T-helper 2 cell (primary cell): ENCODE measurements around the gene HMGXB3.
"Not testable (repeated sequence)": the region's sequence is repeated elsewhere in the genome, so short reads cannot be mapped to it uniquely, and the experiment has no call there.

Experiments used
- DNase-seq, 5 experiments: peaks; one replicate each; pipeline versions ENCODE4 v3.0.0 to v3.0.0-alpha.2; 2012 to 2022

HMGXB3 gene

DNA sequence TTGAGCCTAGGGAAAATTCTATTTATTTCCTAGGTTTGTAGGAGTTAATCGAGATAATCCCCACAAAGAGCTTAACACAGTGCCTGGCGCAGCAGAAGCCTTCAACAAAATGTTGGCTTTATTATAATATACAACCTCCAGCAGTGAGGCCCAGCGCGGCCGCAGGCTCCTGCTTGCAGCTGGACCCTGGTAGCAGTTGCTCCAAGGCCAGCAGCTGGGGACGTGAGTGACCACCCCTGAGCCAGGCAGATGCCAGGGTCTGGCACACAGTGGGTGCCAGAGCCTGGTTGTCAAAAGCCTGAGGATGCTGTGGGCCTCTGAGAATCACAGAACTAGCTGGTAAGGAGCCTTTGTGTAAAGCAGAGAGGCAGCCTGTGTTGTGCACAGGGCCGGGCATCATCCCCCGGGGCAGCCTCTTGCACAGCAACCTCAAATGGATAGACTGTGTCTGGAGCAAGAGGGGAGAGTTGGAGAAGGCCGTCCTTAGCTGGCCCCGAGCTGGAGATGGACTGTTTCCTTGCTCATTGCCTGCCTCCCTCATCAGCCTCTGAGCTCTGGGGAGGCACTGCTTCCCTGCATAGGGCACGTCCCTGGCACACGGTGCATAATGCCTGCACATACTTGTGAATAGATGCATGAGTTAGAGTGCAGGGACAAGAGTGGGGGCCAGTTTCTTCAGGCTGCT lies 68.6 kb downstream of the HMGXB3 start:
- DNase-seq: no peak

DNA sequence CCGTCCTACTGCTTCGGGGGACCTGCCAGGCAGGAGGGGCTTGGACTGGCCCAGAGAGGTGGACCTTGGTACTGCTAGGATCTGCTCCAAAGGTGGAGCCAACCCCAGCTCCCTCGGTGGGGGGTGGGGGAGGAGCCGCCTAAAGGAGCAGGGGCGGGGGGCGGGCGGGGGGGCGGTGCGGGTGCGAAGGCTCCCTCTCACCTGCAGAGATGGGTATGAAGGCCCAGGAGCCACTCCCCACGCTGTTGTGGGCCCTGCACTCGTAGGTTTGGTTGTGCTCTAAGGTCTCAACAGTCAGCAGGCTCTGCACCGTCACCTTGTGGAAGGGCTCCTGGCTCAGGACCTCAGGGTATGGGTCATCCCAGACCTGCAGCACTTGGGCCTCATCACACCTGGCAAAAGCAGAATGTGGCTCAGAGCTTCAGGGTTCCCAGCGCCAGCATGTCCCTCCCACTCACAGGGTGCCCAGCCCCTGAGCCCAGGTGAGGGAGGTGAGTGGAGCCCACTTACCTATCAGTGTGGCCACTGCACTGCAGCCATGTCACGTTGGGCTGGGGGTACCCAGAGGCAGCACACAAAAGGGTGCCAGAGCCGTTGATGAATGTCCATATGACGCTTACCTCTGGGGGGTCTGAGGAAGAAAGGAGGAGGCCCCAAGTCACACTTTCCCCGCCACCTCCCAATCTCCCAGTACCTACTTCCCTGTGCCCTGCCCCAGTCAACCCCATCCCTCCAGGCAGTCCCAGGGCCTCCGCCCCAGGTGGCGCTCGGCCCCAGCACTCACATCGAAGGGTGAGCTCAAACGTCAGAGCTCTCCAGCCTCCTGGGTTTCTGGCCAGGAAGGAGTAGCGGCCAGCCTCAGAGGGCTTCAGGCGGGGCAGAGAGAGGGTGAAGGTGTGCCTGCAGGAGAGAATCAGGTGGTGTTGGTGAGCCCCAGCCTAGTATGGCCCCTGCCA lies 69.4 kb downstream of the HMGXB3 start:
- DNase-seq: no peak

DNA sequence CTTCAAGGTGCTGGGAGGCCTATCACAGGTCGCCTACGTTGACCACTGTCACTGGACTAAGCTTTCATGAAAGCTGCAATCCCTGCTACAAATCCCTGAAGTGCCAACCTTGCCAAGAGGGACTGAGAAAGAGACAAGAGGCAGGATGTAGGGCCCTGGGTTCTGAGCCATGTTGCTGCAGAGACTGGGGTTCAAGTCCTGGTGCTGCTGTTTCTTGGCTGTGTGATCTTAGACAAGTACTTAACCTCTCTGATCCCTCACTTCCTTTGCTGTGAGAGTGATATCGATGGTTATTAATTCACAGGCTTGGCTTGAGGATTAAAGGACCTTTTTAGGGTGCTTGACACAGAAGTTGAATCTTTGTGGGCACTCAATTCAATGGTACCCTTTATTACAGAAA lies 70.3 kb downstream of the HMGXB3 start:
- DNase-seq: no peak

DNA sequence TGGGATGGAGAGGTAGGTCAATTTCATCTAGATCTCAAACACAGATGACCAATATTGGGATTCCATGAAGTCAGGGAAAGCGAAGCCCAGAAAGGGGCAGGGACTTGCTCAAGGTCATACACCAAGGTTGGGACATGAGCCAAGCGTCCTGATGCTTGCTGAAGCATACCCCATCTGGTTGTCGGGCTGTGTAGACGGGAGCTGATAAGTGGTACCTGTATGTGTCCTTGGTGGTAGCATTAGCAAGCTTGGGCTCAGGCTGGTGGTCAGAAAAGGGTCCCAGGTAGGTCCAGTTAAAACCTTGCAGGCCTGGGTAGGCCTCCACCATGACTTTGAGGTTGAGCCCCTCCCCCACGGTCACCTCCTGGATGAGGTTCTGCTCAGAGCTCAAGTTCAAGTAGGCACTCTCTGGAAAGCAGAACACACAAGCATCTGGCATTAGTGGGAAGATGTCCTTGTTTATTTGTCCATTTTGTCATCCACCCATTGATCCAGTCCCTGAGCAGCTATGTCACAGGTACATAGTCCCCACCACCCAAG lies 72.6 kb downstream of the HMGXB3 start:
- no peak for DNase-seq

DNA sequence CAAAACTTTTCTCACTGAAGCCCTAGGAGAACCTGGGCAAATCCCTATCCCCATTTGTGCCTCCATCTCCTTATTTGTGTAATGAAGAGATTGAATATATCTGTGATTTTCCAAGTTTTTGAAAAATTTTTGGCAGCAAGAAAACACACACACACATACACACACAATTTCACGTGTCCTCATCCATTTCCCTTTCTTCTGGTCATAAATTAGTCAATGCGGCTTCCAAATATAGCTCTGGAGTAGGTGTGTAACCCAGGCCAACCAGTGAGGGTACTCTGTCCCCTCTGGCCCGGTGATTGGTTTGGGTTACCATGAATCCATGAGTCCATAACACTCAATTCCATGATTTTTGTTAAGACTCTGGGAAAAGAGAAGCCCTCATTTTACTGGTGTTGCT lies 73.1 kb downstream of the HMGXB3 start:
- no peak for DNase-seq

DNA sequence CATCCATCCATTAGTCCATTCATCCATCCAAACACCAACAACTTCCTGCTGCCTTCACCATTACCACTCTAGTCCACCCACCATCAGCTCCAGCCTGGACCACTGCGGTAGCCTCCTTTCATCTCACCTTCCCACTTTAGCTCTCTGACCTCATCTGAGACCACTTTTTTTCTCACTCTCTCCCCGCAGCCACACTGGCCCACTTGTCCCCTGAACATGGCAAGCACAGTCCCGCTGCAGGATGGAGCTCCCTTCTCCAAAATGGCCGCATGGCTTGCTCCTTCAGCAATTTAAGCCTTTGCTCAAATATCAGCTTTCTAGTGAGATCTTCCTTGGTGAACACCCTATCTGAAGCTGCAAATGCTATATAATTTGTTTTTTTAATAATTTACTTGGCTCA lies 74.7 kb downstream of the HMGXB3 start:
- DNase-seq: no peak

DNA sequence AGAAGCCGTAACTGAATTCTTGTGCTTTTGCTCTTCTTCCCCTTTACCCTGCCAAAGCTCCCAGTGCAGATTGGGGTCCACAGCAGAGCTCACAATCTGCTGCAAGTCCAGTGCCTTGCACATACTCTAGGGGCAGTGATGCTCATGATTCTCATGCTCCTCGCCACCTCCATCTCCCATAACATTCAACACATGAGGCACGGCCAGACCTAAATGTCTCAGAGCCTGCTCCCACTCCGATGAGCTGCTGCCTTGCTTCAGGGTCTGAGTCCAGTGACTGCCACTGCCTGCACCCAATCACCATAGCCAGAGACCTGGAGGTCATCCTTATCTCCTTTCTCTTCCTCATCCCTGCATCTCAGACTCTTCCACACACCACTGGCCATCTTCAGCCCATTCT lies 75.3 kb downstream of the HMGXB3 start:
- no peak for DNase-seq

DNA sequence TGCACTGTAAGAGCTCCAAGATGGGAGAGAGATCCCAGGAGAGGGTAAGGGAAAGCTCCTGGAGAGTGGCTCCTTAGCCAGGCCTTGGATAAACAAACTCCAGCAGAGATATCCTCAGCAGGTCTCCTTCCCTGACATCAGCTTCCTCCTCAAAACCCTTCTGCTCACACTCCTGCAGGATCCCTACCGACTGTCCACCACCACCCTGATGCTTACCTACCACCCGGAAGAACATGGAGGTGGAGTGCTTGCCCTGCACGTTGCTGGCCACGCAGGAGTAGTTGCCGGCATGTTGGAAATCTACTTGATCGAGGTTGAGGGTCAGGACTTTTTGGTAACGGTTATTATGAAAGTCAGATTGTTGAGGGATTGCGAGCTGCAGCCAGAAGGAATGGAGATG lies 76.5 kb downstream of the HMGXB3 start:
- no peak for DNase-seq

DNA sequence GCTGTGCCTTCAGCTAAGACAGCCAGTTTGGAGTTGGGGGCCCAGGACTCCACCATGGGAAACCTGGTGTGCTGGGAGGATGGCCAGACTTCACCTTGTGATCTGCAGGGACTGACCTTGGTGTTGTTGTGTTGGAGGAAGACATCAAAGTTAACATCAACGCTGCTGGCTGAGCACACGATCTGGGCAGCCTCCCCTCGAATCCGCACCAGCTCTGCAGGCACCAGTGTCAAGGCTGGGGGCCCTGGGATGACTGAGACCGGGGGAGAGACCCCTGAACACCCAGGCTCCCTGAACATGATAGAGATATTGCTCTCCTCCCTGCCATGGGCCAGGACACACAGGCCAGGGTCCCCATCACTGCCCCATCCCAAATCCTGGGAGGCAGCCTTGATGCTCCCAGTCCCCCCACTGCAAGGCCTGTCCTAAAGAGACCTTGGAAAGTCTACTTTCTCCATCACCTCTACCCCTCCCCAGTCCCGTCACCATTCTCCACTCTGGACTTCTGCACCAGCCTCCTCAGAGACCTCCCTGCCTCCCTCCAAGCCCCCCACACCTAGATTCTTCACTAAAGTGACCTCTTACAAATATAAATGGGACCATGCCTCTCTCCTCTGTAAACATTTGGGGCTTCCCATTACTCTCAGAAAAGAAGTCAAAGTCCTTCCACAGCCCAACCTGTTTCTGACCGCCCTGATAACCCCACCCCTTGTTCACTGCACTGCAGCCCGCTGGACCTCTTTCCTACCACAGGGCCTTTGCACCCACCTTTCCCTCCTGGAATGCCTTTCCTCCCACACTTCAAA lies 77.7 kb downstream of the HMGXB3 start:
- DNase-seq: no peak

DNA sequence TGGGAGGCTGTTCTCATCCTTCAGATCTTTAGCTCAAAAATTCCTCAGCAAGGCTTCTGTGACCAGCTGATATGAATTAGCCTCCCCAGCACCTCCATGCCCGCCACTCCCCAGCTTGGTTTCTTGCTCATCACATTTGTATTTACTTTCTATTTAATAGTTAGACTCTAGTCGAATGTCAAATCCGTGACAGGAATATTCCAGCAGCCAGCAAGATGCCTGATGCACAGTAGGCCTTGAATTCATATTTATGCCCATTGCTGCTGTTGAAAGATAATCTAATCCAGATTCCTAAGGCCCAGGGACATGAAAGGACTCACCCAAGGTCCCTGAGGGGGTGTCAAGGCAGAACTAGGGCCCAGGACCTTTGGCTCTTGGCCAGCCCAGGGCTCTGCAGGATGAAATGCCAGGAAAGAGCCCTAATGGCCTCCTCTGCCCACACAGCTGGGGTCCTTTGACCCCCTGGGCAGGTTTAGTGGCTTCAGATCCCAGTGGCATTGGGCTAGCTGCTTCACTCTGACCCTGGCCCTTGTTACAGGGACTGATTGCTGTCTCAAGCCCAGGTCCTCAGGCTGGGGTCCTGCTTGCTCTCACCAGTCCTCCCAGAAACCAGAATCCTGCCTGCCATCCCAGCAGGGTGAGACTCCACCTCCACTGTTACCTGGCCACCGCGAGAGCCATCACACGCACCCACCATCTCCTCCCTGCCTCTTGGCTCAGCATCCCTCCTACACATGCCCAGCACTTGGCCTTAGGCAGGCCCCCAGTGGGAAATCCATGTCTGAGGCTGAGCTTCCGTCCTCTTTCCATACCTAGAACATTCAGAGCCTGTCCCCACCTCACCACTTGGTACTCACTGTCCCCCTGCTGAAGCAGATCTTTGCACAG lies 78.5 kb downstream of the HMGXB3 start:
- DNase-seq: no peak

DNA sequence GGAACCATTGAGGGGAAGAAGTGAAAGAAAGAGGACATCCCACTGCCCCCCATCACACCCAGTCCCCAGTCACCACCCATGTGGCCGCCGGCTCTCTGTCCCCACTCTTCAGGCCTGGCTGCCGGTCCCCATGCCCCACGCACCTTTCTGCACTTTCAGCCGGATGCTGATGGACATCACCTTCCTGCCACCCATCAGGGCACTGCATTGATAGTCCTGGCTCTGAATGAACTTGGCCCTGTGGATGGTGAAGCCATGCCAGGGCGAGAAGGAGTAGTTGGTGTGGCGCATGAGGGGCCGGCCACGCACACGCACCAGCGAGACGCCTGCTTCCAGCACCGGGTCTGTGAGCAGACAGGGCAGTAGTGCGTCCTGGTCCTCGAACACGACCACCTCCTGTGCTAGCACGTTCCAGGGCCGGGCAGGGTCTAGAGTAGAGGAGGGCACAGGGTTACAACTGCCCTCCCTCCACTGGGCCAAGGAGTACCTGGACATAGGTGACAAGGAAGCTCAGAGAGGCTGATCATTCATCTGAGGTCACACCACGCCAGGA lies 79.4 kb downstream of the HMGXB3 start:
- DNase-seq: no peak

DNA sequence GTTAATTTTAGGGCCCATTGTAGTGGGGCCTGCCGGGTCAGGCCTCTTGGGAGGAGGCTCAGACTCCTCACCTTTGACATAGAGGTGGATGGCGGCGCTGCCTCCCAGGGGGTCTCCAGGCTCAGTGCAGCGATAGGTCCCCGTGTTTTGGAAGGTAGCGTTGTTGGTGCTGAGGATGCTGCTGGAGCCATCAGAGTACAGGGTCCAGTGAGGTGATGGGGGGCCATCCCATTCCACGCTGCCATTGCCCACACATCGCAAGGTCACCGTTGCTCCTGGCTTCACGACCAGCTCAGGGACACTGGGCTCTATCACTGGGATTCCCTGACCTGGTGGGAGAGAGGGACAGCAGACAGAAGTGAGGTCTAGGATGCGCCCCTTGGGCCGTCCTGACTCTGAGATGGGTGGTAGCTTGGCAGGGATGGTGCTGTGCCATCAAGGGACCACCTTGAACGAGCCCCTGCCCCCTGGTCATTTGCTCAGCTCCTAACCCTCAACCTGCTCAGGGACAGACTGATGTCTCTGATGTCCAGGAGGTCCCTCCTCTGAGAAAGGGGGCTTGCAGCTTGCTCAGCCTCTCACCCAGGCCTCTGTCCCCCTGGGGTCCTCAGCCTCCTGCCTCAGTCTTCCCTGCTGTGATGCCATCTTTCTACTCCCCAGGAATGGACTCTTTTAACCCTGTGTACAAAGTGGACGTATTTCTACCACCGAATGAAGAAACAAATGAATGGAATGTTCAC lies 80.3 kb downstream of the HMGXB3 start:
- DNase-seq: no peak

DNA sequence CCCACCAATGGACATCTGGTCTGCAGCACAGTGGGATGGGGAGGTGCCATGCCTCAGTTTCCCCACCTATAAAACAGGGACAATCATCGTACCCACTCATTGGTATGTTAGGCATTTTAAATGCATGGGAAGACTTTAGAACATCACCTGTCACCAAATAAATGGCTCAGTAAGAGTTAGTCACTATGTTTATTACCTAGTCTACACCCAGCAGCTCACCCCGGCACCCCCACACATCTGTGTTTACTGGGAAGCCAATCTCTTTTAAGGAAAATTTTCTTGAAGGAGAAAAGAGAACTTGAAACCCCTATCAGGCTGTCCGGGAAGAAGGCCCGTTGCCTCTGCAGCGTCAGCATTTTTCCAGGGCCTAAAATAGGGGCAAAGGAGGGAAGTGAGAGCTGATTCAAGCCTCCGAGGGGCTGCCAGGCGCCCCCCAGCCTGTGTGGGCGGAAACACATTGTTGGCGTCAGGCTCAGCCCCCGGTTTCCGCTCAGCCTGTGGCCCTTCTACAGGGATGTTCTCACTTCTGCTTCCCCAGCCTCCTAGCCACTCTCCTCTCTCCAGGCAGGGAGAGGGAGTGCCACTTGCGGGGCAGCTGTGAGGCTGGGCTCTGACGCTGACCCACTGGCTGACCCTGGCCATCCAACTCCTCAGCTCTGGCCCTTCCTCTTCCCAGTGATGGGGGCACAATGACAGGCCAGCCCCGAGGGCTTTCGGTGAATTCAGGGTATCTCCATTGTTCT lies 81.2 kb downstream of the HMGXB3 start:
- DNase-seq: no peak

DNA sequence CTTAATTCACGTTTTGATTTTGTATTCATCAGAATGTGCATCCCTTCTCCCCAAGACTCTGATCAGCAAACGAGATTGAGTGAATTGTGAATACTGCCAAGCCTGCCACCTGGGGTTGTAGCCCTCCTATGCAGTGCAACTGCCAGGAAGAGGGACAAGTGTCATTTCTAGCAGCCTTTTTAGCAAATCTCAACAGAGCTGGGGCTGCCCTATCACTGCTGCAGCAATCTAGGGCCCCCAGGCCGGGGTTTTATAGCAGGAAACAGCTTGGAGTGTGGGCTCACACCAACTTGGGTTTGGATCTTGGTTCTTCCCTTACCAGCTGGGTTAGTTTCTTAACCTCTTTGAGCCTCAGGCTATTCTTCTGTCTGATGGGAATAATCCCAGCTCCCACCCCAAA lies 81.8 kb downstream of the HMGXB3 start:
- no peak for DNase-seq

DNA sequence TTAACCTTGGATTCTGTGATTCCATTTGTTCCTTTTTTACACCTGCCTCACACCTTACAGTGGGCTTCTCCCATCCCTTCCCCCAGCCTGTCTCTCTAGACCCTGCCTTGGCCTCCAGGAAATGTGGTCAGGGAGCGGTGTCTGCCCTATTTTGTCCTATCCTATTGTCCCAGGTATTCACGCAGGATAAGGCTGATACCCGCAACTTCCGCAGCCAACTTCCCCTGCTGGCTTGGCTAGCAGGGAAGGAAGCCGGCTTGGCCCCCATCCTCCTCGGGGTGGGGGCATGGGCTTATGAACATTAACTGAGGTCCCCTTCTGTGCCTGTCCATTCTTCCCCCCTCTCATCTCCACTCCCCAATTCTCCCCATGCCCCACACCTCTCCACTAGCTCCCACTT lies 82.3 kb downstream of the HMGXB3 start:
- no peak for DNase-seq

DNA sequence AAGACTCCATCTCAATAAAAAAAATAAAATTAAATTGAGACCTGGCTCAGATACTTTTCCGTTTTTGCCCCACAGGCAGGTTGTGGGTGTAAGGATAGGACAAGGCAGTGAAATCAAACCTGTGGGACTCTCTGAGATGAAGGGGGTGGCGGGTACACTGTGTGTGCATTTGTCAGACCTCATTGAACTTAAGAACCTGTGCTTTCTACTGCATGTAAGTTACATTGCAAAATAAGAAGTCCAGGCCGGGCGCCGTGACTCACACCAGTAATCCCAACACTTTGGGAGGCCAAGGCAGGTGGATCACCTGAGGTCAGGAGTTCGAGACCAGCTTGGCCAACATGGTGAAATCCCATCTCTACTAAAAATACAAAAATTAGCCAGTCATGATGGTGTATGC lies 84.2 kb downstream of the HMGXB3 start:
- not testable (repeated sequence) for DNase-seq

DNA sequence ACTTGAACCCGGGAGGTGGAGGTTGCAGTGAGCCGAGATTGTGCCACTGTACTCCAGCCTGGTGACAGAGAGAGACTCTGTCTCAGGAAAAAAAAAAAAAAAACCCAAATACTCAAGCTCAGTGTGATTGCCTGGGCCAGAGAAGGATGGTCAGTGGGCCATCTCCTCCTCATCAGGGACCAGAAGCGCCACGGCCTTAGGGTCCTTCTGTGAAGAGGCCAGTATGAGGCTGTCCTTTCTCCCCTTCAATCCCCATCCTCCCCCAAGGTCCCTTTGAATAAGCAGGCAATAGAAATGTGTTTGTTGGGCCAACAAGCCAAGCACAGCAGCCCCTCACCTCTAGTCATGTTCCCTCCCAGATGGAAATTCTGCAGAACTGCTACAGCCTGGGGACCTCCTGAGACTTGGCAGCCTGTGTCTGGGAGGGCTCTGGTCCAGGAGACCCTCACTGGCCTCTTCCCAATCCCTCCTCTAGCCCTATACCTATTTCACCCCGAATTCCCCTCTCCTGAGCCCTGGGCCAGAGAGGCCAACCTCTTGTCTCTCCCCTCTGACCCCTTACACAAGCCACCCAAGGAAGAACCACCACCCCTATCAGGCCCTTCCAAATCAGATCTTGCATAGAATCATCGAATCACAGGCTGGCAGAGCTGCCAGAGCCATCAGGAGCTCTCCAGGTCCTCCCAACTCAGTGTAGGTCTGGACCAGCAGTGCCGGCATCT lies 84.8 kb downstream of the HMGXB3 start:
- DNase-seq: no peak

DNA sequence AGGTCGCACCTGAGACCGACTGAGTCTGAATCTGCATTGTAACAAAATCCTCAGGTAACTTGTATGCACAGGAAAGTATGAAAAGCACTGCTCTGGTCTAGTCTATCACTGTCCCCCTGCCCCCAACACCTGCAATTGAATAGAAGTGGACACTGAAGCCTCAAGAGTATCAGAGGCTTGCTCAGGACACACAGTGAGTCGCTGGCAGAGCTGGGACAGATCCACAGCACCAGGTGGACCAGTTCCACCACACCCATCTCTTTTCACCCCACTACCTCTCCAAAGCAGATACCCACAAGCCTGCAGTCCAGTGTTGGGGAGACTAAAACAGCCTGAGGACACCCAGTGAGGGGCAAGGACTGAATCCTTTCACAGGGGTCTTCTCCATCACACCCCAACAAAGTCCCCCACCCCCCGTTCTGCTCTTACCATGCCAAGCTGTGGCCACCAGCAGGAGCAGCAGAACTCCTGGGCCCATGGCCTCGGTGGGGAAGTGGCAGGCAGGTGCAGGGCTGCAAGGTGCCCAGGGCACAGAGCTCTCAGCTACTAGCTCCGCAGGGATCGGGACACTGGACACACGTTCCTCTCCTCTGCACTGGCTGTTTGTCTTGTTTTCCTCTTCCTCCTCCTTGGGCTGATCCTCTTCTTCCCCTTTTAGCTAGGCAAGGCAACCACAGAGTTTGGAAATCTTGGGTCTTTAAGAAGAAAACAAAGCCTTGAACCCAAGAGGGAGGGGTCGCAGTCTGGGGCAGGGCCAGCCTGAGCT lies 85.6 kb downstream of the HMGXB3 start, which contains the start of gene CSF1R:
Gene CSF1R, minus strand, starts transcription at position 605 of the 766 bp plus-strand sequence. Its CDS starts 127 bp downstream, at position 478.
- DNase-seq: no peak
